HG02884 (cell line): ENCODE measurements around the gene JMJD4.

ENCODE experiments used
- ATAC-seq: cut with Tn5 transposase; IDR thresholded peaks from one replicate; pipeline ENCODE4 v1.9.1; 2021; ENCODE audit warnings: mild to moderate bottlenecking, moderate library complexity; ENCODE audit not compliant: unreplicated experiment

JMJD4 gene

GRCh38 chr1:227753999-227754711 lies 19.1 kb upstream of the JMJD4 start:
- ATAC-seq = no peak

- ATAC-seq = no peak
These were observed 15.0 kb upstream of the JMJD4 start for GRCh38 chr1:227749916-227750710.

GRCh38 chr1:227749225-227749624 lies 14.1 kb upstream of the JMJD4 start:
- ATAC-seq = no peak

- ATAC-seq = no peak
These were observed 13.5 kb upstream of the JMJD4 start for GRCh38 chr1:227748496-227749182.

DNA sequence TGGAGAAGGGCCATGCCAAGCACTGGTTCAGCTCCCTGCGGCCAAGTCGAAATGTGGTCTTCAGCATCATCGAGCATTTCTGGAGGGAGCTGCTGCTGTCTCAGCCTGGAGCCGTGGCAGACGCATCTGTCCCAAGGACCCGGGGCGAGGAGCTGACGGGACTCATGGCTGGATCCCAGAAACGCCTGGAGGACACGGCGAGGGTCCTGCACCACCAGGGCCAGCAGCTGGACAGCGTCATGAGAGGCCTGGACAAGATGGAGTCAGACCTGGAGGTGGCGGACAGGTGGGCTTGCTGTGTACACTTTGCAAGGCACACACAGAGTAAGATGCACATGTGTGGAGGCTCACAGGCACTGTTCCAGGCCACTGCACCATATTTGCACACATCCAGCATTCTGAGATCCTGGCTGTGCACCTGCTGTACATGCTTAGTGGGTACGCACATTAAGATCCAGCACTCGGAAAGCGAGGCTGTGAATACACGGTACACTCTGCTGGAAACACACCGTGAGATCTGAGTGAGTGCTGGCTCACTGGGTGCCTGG lies 12.9 kb upstream of the JMJD4 start:
- no peak for ATAC-seq

- ATAC-seq = no peak
These were observed 12.3 kb upstream of the JMJD4 start for GRCh38 chr1:227747382-227747781.

GRCh38 chr1:227746676-227747075 lies 11.6 kb upstream of the JMJD4 start:
- ATAC-seq = no peak

GRCh38 chr1:227745568-227746265 lies 10.6 kb upstream of the JMJD4 start:
- no peak for ATAC-seq

DNA sequence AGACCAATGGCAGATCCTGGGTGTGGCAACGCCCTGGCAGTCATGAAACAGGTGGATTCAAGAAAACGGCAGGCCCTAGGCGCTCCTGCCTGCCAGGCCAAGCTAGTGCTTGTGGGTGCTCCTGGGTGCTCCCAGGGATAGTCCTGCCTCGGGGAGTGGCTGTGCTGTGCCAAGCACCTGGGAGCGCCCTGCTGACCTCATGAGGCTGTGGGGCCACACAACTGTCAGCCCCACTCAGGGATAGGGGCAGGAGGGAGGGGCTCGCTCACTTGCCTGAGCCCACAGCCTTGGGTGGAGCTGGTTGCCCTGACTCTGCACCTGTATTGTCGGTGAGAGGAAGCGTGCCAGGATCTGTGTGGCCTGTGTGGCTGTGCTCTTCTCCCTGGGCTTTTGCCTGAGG lies 9.6 kb upstream of the JMJD4 start:
- ATAC-seq = no peak

DNA sequence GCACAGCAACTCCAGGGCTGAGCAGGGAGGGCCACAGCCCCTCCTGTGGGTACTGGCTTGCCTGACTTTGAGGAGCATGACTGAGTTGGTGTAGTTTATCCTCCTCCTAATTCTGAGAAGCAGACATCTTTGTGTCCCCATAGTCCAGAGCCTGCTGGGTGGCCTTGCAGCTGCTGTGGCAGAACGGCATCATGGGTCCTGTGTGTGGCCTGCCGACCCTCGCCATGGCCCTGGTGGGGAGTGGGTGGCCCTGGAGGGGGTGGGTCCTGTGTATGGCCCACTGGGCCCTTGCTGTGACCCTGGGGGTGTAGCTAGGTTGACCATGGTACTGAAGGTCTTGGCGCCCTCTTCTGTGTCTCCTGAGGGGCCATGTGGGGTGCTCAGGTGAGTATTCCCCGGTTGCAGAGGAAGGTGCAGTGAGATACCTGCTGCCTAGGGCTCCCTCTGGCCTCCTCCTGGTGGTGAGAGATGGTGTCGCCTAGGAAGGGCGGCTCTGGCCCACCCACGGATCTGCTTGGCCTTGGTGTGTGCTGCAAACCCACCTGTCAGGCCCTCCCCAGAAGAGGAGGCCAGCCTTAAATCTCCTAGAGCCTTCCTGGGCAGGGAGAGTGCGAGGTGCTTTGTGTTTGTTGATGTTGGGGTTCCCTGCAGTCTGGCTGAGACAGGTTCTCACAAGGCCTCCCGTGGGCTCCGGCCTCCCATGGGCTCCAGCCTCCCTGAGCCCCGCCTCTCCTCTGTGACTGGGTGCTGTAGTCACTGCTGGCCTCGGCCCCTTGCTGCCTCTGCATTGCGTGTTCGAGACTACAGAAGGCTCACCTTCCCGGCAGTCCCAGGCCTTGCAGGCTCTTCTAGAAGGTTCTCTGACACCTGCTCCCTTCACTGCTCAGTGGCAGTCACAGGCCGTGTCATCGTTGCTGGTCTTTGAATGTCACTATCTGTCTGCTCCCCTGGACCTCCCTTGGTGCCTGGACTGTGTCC lies 7.9 kb upstream of the JMJD4 start:
- no peak for ATAC-seq

GRCh38 chr1:227741166-227741870 lies 6.2 kb upstream of the JMJD4 start:
- ATAC-seq = no peak

GRCh38 chr1:227740401-227740960 lies 5.4 kb upstream of the JMJD4 start:
- ATAC-seq = no peak

GRCh38 chr1:227739636-227740035 lies 4.5 kb upstream of the JMJD4 start:
- ATAC-seq = no peak

- no peak for ATAC-seq
These were observed 3.7 kb upstream of the JMJD4 start for GRCh38 chr1:227738820-227739219.

DNA sequence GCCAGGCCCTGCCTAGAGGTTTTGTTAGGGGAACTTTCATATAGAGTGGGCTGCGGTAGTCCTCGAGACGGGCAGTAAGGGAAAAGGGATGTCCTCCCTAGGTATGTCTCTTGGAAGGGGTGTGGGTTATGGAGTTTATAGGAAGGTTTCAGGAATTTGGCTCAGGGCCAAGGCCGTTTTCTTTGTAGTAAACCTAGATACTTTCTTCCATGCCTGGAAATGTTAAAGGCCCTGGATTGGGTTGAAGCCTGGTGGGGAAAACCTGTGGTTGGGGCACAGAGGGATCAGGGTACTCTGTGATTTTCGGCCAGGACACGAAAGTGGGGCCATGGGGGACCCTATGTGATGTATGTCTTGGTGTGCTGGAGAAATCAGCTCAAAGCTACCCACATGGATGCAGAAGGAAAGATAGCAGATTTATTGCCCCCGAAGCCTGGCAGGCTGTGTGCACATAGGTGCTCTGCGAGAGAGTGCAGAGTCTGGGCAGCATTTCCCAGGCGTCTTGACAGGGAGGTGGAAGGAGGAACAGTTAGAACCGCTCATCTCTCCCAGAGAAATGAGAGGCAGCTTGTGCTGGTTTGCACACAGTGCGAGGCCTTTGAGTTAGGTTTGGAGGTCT lies 1.8 kb upstream of the JMJD4 start:
- no peak for ATAC-seq

GRCh38 chr1:227735539-227736285 lies 610 bp upstream of the JMJD4 start:
- peak; percentile 31 for ATAC-seq

DNA sequence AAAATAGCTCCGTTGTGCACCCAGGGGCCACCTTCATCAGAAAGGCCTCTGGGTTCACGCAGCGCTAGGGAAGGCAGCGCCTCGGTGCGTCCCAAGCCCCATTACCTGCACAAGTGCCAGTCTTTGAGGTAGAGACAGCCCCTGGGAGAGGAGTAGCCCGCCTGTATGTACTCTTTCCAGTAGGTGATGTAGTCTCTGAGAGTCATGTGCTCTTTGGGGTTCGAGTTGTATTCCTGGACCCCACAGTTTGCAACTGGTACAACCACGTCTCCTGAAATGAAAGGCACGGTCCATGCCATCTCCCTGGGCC lies 601 bp downstream of the JMJD4 start:
- peak; percentile 2 for ATAC-seq
